Measurements from ENCODE around the gene MVK. TPM values are rescaled to one million over a fixed set of nuclear protein-coding genes. Genes with fewer than 3 reads are reported as not detected.
"Not testable (repeated sequence)": the region's sequence is repeated elsewhere in the genome, so short reads cannot be mapped to it uniquely, and the experiment has no call there.

The MVK gene
- total RNA-seq, 2 experiments from 2014 or later, result 20.3 to 21.8 TPM

GRCh38 chr12:109598428-109598854 is 24.8 kb downstream of the MVK start:
- Mint-ChIP-seq H3K27ac (no peak overlapping the region), H3K27me3 (no peaks in the 10 kb centered on the region), H3K4me1 (peaks cover 29% of the 10 kb centered on the region), H3K9me3 (no peaks in the 10 kb centered on the region), H3K4me3 (no peak overlapping the region), H3K36me3 (ENCODE audit: low read depth) (peaks cover 2% of the 10 kb centered on the region)
- DNase-seq, result no peak
- ChIA-PET CTCF (interaction anchor here (0.8 to 3.5 kb wide), 5 partner anchors 11 to 261 kb away, joined by 3 to 24 read pairs (median 4); partner anchors contain the start of genes MMAB and MVK), POLR2A (no interaction called here)

GRCh38 chr12:109599087-109599486 is 25.5 kb downstream of the MVK start:
- no peaks in the 10 kb centered on the region for H3K9me3 Mint-ChIP-seq
- peaks cover 25% of the 10 kb centered on the region for H3K4me1 Mint-ChIP-seq
- ChIA-PET POLR2A (no interaction called here), CTCF (interaction anchor here (3.5 kb wide), 1 partner anchor 12 kb away, joined by 24 read pairs; no protein-coding TSS in a partner anchor)
- H3K4me3 Mint-ChIP-seq, result no peak overlapping the region
- DNase-seq, result no peak
- no peaks in the 10 kb centered on the region for H3K27me3 Mint-ChIP-seq
- H3K36me3 Mint-ChIP-seq (ENCODE audit: low read depth), result peaks cover 1% of the 10 kb centered on the region
- no peak overlapping the region for H3K27ac Mint-ChIP-seq

GRCh38 chr12:109600481-109600880 is 26.9 kb downstream of the MVK start:
- ChIA-PET POLR2A (no interaction called here), CTCF (interaction anchor here (1.3 kb wide), 1 partner anchor 175 kb away, joined by 3 read pairs; no protein-coding TSS in a partner anchor)
- no peak overlapping the region for H3K27ac Mint-ChIP-seq
- DNase-seq, result no peak
- no peaks in the 10 kb centered on the region for H3K9me3 Mint-ChIP-seq
- H3K36me3 Mint-ChIP-seq (ENCODE audit: low read depth), result peaks cover 1% of the 10 kb centered on the region
- no peak overlapping the region for H3K4me3 Mint-ChIP-seq
- H3K27me3 Mint-ChIP-seq, result no peaks in the 10 kb centered on the region
- H3K4me1 Mint-ChIP-seq, result peaks cover 12% of the 10 kb centered on the region

- H3K36me3 Mint-ChIP-seq (ENCODE audit: low read depth), result peaks cover 1% of the 10 kb centered on the region
- H3K9me3 Mint-ChIP-seq, result no peaks in the 10 kb centered on the region
- ChIA-PET CTCF (interaction anchor here (1.3 kb wide), 1 partner anchor 174 kb away, joined by 3 read pairs; no protein-coding TSS in a partner anchor), POLR2A (no interaction called here)
- no peak overlapping the region for H3K4me3 Mint-ChIP-seq
- H3K4me1 Mint-ChIP-seq, result peaks cover 6% of the 10 kb centered on the region
- no peak for DNase-seq
- no peak overlapping the region for H3K27ac Mint-ChIP-seq
- H3K27me3 Mint-ChIP-seq, result no peaks in the 10 kb centered on the region
These were observed 27.4 kb downstream of the MVK start for GRCh38 chr12:109600995-109601394.

- no peak for DNase-seq
- H3K9me3 Mint-ChIP-seq, result no peaks in the 10 kb centered on the region
- no peaks in the 10 kb centered on the region for H3K27me3 Mint-ChIP-seq
- peaks cover 6% of the 10 kb centered on the region for H3K4me1 Mint-ChIP-seq
- ChIA-PET CTCF (interaction anchor here (0.6 kb wide), 1 partner anchor 133 kb away, joined by 3 read pairs; no protein-coding TSS in a partner anchor), POLR2A (no interaction called here)
- H3K27ac Mint-ChIP-seq, result no peak overlapping the region
- H3K4me3 Mint-ChIP-seq, result no peak overlapping the region
- H3K36me3 Mint-ChIP-seq (ENCODE audit: low read depth), result peaks cover 1% of the 10 kb centered on the region
These were observed 28.0 kb downstream of the MVK start for GRCh38 chr12:109601557-109601956.

GRCh38 chr12:109602132-109602531 is 28.5 kb downstream of the MVK start:
- DNase-seq; H3K4me3 Mint-ChIP-seq; H3K27ac Mint-ChIP-seq; H3K27me3 Mint-ChIP-seq; H3K36me3 Mint-ChIP-seq (ENCODE audit: low read depth); POLR2A ChIA-PET; H3K4me1 Mint-ChIP-seq; H3K9me3 Mint-ChIP-seq: not testable (repeated sequence)
- CTCF ChIA-PET, result interaction anchor here (0.6 kb wide), 1 partner anchor 132 kb away, joined by 3 read pairs; no protein-coding TSS in a partner anchor

GRCh38 chr12:109604132-109604585 is 30.6 kb downstream of the MVK start:
- no peaks in the 10 kb centered on the region for H3K36me3 Mint-ChIP-seq (ENCODE audit: low read depth)
- H3K27me3 Mint-ChIP-seq, result peaks cover 10% of the 10 kb centered on the region
- POLR2A ChIA-PET, result no interaction called here
- DNase-seq, result no peak
- CTCF ChIA-PET, result no interaction called here
- H3K4me1 Mint-ChIP-seq, result no peaks in the 10 kb centered on the region
- no peak overlapping the region for H3K27ac Mint-ChIP-seq
- H3K4me3 Mint-ChIP-seq, result no peak overlapping the region
- H3K9me3 Mint-ChIP-seq, result no peaks in the 10 kb centered on the region

GRCh38 chr12:109605016-109605415 is 31.4 kb downstream of the MVK start:
- H3K9me3 Mint-ChIP-seq, result no peaks in the 10 kb centered on the region
- ChIA-PET CTCF (no interaction called here), POLR2A (no interaction called here)
- H3K4me3 Mint-ChIP-seq, result no peak overlapping the region
- DNase-seq, result no peak
- no peaks in the 10 kb centered on the region for H3K4me1 Mint-ChIP-seq
- peaks cover 10% of the 10 kb centered on the region for H3K27me3 Mint-ChIP-seq
- no peaks in the 10 kb centered on the region for H3K36me3 Mint-ChIP-seq (ENCODE audit: low read depth)
- no peak overlapping the region for H3K27ac Mint-ChIP-seq

- Mint-ChIP-seq H3K4me1 (no peaks in the 10 kb centered on the region), H3K4me3 (no peak overlapping the region), H3K27ac (no peak overlapping the region), H3K36me3 (ENCODE audit: low read depth) (no peaks in the 10 kb centered on the region), H3K27me3 (peaks cover 12% of the 10 kb centered on the region), H3K9me3 (no peaks in the 10 kb centered on the region)
- POLR2A ChIA-PET, result no interaction called here
- no peak for DNase-seq
- CTCF ChIA-PET, result no interaction called here
These were observed 32.1 kb downstream of the MVK start for GRCh38 chr12:109605599-109606228.

GRCh38 chr12:109606320-109607028 is 32.9 kb downstream of the MVK start:
- H3K36me3 Mint-ChIP-seq (ENCODE audit: low read depth), result no peaks in the 10 kb centered on the region
- H3K27ac Mint-ChIP-seq, result no peak overlapping the region
- ChIA-PET POLR2A (no interaction called here), CTCF (no interaction called here)
- no peaks in the 10 kb centered on the region for H3K4me1 Mint-ChIP-seq
- peaks cover 15% of the 10 kb centered on the region for H3K27me3 Mint-ChIP-seq
- DNase-seq, result no peak
- H3K9me3 Mint-ChIP-seq, result no peaks in the 10 kb centered on the region
- no peak overlapping the region for H3K4me3 Mint-ChIP-seq

- DNase-seq, result no peak
- Mint-ChIP-seq H3K9me3 (no peaks in the 10 kb centered on the region), H3K4me1 (no peaks in the 10 kb centered on the region), H3K4me3 (no peak overlapping the region), H3K27me3 (peaks cover 15% of the 10 kb centered on the region), H3K27ac (no peak overlapping the region), H3K36me3 (ENCODE audit: low read depth) (no peaks in the 10 kb centered on the region)
- ChIA-PET POLR2A (no interaction called here), CTCF (no interaction called here)
These were observed 34.0 kb downstream of the MVK start for GRCh38 chr12:109607618-109608017.

- DNase-seq, result no peak
- Mint-ChIP-seq H3K4me3 (no peak overlapping the region), H3K9me3 (no peaks in the 10 kb centered on the region), H3K36me3 (ENCODE audit: low read depth) (no peaks in the 10 kb centered on the region), H3K4me1 (no peaks in the 10 kb centered on the region), H3K27me3 (peaks cover 20% of the 10 kb centered on the region), H3K27ac (no peak overlapping the region)
- ChIA-PET POLR2A (no interaction called here), CTCF (no interaction called here)
These were observed 34.7 kb downstream of the MVK start for GRCh38 chr12:109608270-109608669.

GRCh38 chr12:109608793-109609192 is 35.2 kb downstream of the MVK start:
- ChIA-PET CTCF (no interaction called here), POLR2A (no interaction called here)
- Mint-ChIP-seq H3K36me3 (ENCODE audit: low read depth) (no peaks in the 10 kb centered on the region), H3K4me3 (no peak overlapping the region), H3K9me3 (no peaks in the 10 kb centered on the region), H3K4me1 (no peaks in the 10 kb centered on the region), H3K27ac (no peak overlapping the region), H3K27me3 (peaks cover 20% of the 10 kb centered on the region)
- DNase-seq, result no peak
